ENCODE measurements around the gene PARL. TPM values are rescaled to one million over a fixed set of nuclear protein-coding genes. Genes with fewer than 3 reads are reported as not detected.

Gene PARL
- total and polyA plus RNA-seq, 2 donors (not counting 1 experiment from before 2014, with no cell fraction given), result 30.2 to 55.9 TPM

DNA sequence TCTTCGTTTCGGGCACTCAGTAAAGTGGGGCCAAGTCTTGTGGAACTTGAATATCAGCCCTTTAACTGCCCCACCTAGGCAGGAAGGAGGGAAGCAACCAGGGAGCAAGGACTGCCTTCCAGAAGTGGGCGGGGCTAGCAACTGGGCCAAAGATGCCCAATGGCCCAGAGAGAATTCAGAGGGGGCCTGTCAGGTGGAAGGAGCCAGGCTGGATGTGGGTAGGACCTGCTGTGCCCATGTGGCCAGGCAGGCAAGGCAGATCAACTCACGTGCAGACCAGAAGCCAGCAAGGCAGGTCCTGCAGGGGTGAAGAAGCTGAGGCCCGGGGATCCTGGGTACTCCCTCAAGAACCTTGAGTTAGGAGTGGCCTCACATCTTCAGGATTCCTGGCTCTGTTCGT is 64.8 kb downstream of the PARL start:
- Histone ChIP-seq H3K4me1 (ENCODE audit: control insufficient read depth, extremely low read depth, insufficient read depth, low read length) (peaks cover 4% of the 10 kb centered on the region), H3K9ac (ENCODE audit: insufficient read depth, low read length) (no peak overlapping the region), H3K27me3 (ENCODE audit: control insufficient read depth, insufficient read depth, low read length) (no peaks in the 10 kb centered on the region), H3K79me2 (ENCODE audit: control insufficient read depth, insufficient read depth, low read length) (no peaks in the 10 kb centered on the region), H4K20me1 (ENCODE audit: control insufficient read depth, extremely low read depth, insufficient read depth, low read length) (no peaks in the 10 kb centered on the region), H3K4me3 (replicated peaks in 1 of 4; ENCODE audit: control extremely low read depth in 1 of 4, insufficient read depth in 1 of 4, low read depth in 3 of 4, low read length in 4 of 4) (no peak overlapping the region), H3K4me2 (ENCODE audit: extremely low read depth, insufficient read depth, low read length) (no peak overlapping the region), H3K27ac (ENCODE audit: insufficient read depth, low read length) (no peak overlapping the region), H3K36me3 (ENCODE audit: control insufficient read depth, insufficient read depth, low read length) (peaks cover 3% of the 10 kb centered on the region), H3K9me3 (ENCODE audit: control insufficient read depth, insufficient read depth, low read depth, low read length) (no peaks in the 10 kb centered on the region), H2AFZ (ENCODE audit: low read length) (no peak overlapping the region)
- no peak for DNase-seq (ENCODE audit: low read depth in 2 of 2)
- TF ChIP-seq, protein P1, sequence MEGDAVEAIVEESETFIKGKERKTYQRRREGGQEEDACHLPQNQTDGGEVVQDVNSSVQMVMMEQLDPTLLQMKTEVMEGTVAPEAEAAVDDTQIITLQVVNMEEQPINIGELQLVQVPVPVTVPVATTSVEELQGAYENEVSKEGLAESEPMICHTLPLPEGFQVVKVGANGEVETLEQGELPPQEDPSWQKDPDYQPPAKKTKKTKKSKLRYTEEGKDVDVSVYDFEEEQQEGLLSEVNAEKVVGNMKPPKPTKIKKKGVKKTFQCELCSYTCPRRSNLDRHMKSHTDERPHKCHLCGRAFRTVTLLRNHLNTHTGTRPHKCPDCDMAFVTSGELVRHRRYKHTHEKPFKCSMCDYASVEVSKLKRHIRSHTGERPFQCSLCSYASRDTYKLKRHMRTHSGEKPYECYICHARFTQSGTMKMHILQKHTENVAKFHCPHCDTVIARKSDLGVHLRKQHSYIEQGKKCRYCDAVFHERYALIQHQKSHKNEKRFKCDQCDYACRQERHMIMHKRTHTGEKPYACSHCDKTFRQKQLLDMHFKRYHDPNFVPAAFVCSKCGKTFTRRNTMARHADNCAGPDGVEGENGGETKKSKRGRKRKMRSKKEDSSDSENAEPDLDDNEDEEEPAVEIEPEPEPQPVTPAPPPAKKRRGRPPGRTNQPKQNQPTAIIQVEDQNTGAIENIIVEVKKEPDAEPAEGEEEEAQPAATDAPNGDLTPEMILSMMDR (conservative IDR thresholded peaks at IDR 0.05 in 1 of 2, IDR thresholded peaks at IDR 0.05 in 1 of 2; ENCODE audit: low read depth in 1 of 2, low read length in 2 of 2), result no peak
- no peak for TF ChIP-seq EZH2 (IDR thresholded peaks at IDR 0.05; ENCODE audit: low read length, missing control alignments)

DNA sequence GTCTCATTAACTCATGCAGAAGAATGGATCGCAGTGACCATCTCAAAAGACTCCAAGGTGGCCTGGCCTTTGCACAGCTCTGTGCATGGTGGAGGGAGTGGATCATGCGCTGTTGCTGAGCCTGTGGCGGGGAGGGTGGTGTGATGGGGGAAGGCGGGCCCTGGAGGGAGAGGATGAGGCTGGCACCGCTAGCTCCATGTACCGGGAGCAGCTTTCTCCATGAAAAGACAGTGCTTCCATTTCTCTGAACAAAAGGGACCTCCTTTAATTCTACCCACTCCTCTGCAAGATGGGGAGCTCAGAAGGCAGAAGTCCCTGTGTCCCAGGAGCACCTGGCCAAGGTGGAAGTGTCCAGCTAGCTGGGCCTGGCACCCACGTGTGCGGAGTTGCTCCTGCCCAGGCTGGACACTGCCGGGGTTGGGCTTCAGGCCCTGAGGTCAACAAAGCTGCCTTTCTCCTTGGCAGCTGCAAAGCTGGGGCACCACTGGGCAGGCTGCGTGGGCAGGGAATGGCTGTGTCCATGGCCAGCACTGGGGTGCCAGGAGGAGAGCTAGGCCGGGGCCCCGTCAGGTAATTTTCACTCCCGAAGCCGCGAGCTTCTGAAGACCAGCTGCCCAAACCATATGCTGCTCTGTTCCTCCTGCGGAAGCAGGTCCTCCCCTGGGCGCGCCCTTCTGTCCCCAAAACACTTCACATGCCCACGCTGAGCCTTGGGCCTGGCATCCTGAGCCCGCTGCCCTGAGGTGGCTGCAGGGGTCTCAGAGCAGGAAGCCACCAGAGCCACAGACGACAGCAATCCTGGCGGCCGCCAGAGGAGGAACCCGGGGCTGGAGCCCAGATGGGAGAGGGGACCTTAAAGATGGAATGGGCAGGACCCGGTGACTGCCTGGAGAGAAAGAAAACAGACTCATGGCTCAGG is 65.7 kb downstream of the PARL start:
- H3K9ac ChIP-seq (ENCODE audit: insufficient read depth, low read length), result no peak overlapping the region
- H3K4me2 ChIP-seq (ENCODE audit: extremely low read depth, insufficient read depth, low read length), result no peak overlapping the region
- H3K4me3 ChIP-seq (replicated peaks in 1 of 4; ENCODE audit: control extremely low read depth in 1 of 4, insufficient read depth in 1 of 4, low read depth in 3 of 4, low read length in 4 of 4), result no peak overlapping the region
- H3K9me3 ChIP-seq (ENCODE audit: control insufficient read depth, insufficient read depth, low read depth, low read length), result no peaks in the 10 kb centered on the region
- H3K36me3 ChIP-seq (ENCODE audit: control insufficient read depth, insufficient read depth, low read length), result peaks cover 3% of the 10 kb centered on the region
- H3K27me3 ChIP-seq (ENCODE audit: control insufficient read depth, insufficient read depth, low read length), result no peaks in the 10 kb centered on the region
- H2AFZ ChIP-seq (ENCODE audit: low read length), result no peak overlapping the region
- H3K79me2 ChIP-seq (ENCODE audit: control insufficient read depth, insufficient read depth, low read length), result no peaks in the 10 kb centered on the region
- TF ChIP-seq EZH2 (IDR thresholded peaks at IDR 0.05; ENCODE audit: low read length, missing control alignments), result no peak
- TF ChIP-seq, protein P1 (conservative IDR thresholded peaks at IDR 0.05 in 1 of 2, IDR thresholded peaks at IDR 0.05 in 1 of 2; ENCODE audit: low read depth in 1 of 2, low read length in 2 of 2), result no peak
- no peaks in the 10 kb centered on the region for H4K20me1 ChIP-seq (ENCODE audit: control insufficient read depth, extremely low read depth, insufficient read depth, low read length)
- H3K27ac ChIP-seq (ENCODE audit: insufficient read depth, low read length), result no peak overlapping the region
- H3K4me1 ChIP-seq (ENCODE audit: control insufficient read depth, extremely low read depth, insufficient read depth, low read length), result no peaks in the 10 kb centered on the region
- no peak for DNase-seq (ENCODE audit: low read depth in 2 of 2)

DNA sequence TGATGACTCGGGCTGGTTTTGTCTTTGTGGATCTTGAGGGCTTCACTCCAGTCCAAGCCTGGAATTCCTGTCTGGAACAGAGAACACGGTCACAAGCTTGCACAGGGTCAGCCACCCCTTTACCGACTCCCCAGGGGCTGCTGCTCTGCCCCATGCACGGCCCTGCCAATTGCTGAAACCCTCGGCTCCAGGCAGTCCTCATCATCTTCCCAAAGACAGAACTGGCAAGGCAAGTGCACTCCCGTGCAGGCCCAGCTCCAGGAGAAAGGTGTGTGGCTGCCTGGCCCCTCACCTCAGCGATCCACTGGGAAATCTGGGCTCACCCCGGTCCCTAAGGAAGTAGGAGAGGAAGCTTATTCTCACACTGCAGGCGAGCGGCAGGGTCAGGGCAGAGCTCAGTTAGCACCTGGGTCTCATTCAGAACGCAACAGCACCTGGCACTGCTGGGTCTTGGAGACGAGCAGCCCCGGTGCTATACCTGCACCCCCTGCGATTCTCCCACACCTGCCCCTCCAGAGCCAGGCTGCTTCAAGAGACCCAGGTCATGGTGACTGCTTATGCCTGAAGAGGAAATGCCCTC is 66.5 kb downstream of the PARL start:
- no peaks in the 10 kb centered on the region for H3K27me3 ChIP-seq (ENCODE audit: control insufficient read depth, insufficient read depth, low read length)
- DNase-seq (ENCODE audit: low read depth in 2 of 2), result no peak
- H3K9ac ChIP-seq (ENCODE audit: insufficient read depth, low read length), result no peak overlapping the region
- no peak overlapping the region for H3K27ac ChIP-seq (ENCODE audit: insufficient read depth, low read length)
- H3K36me3 ChIP-seq (ENCODE audit: control insufficient read depth, insufficient read depth, low read length), result peaks cover 3% of the 10 kb centered on the region
- no peaks in the 10 kb centered on the region for H3K9me3 ChIP-seq (ENCODE audit: control insufficient read depth, insufficient read depth, low read depth, low read length)
- H3K4me3 ChIP-seq (replicated peaks in 1 of 4; ENCODE audit: control extremely low read depth in 1 of 4, insufficient read depth in 1 of 4, low read depth in 3 of 4, low read length in 4 of 4), result no peak overlapping the region
- no peaks in the 10 kb centered on the region for H4K20me1 ChIP-seq (ENCODE audit: control insufficient read depth, extremely low read depth, insufficient read depth, low read length)
- no peak overlapping the region for H2AFZ ChIP-seq (ENCODE audit: low read length)
- no peaks in the 10 kb centered on the region for H3K4me1 ChIP-seq (ENCODE audit: control insufficient read depth, extremely low read depth, insufficient read depth, low read length)
- H3K4me2 ChIP-seq (ENCODE audit: extremely low read depth, insufficient read depth, low read length), result no peak overlapping the region
- no peaks in the 10 kb centered on the region for H3K79me2 ChIP-seq (ENCODE audit: control insufficient read depth, insufficient read depth, low read length)
- TF ChIP-seq, protein P1 (conservative IDR thresholded peaks at IDR 0.05 in 1 of 2, IDR thresholded peaks at IDR 0.05 in 1 of 2; ENCODE audit: low read depth in 1 of 2, low read length in 2 of 2), result no peak
- no peak for TF ChIP-seq EZH2 (IDR thresholded peaks at IDR 0.05; ENCODE audit: low read length, missing control alignments)
